ENCODE results near the gene IL1R2.

DNA sequence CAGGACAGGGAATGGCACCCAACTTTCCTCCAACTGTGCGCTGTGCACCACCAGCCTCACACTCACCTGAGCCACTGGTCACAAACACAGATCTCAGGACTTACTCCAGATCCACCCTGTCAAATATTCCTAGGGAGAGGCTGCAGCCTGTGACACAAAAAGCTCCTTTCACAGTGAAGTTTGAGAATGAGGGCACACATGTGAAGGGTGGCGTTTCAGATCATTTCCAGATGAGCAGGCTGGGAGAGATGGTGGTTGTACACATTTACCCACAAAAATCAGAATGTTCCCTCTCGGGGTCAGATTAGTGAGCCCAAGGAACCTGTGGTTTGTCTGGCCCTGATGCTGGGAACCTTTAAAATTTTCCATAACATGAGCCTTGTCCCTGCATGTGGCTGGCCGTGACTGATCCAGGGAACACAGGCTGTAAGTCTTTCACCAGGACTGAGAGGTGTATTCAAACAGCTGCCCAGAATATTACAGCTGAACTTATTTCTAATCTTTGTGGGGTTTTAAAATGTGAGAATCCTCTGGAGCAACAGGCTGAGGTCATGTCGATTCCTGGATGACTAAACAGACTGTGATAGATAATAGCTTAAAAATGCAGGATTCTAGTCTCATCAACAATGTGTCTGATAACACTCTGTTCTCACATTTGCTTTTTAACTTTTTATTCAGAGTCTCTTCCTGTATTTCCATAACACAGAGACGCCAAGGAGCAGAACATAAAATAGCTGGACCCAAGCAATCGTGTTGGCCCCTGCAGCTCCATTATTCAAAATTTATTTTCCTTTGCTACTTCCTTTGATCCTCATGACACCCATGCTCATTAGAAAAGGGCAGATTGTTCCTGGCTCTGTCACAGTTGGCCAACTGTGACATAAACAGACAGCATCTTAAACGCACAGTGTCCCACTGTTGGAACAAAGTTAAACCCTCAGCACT, 35.5 kb downstream of the IL1R2 start:
- TF ChIP-seq CTCF (IDR thresholded peaks at IDR 0.05; ENCODE audit: low read depth, low read length, poor library complexity, severe bottlenecking) (no peak), EZH2phosphoT487 (IDR thresholded peaks at IDR 0.05; ENCODE audit: borderline replicate concordance, low read length) (no peak)
